Activated naive CD4-positive, alpha-beta T cell treated with Interleukin-2 at 50 U/mL for 16 hours (primary cell): ENCODE results near the gene PROCR.
"Not testable (repeated sequence)": the region's sequence is repeated elsewhere in the genome, so short reads cannot be mapped to it uniquely, and the experiment has no call there.

Source experiments
- DNase-seq: peaks from one replicate; pipeline ENCODE4 v3.0.0-alpha.2; 2020

Gene PROCR

DNA sequence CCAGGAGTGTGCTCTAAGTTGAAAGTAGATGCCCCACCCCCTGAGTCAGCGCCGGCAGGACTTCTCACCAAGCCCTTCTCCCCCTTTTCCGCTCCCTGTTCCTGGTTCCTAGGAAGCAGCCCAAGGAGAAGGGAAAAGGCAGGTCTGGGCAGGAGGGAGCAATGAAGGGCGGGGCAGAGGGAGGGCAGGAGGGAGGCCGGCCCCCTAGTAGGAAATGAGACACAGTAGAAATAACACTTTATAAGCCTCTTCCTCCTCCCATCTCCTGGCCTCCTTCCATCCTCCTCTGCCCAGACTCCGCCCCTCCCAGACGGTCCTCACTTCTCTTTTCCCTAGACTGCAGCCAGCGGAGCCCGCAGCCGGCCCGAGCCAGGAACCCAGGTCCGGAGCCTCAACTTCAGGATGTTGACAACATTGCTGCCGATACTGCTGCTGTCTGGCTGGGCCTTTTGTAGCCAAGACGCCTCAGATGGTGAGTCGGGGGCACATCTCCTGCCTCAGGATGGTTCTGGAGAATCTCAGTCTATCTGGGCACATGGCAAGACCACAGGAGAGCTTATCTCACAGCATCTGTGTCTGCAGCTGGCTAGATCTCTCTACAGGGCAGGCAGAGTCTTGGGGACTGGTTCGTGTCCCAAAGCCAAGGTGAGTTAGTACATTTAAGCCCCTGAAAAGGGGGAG, at the start of gene PROCR:
Gene PROCR, plus strand, starts transcription at position 320 of the 681 bp plus-strand sequence. Its CDS starts 83 bp downstream, at position 403.
- no peak for DNase-seq

DNA sequence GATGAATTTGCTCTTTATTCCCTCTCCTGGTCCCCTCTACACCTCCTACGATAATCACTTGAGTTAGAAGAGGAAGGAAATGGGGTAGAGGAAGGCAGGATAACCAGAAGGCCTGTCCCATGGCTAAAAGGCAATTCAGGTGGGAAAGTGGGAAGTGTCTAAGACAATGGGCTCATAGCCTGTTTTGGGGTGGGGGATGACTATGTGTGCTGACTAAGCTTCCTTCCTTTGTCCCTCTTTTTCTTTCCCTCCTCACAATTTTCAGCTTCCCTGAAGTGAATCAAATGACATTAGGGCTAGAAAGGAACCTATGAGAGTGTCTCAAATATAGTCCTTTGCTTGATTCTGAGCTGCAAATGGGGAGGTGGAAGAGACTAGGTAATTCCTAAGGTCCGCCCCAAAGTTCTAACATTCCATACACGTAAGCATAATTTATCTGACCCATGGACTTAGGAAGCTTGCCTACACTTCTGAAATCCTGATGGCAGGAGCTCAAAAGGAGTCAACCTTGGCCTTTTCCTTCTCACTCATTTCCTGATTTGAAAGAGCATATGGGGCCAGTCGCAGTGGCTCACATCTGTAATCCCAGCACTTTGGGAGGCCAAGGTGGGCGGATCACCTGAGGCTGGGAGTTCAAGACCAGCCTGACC, 49.0 kb upstream of the PROCR start:
- no peak for DNase-seq

DNA sequence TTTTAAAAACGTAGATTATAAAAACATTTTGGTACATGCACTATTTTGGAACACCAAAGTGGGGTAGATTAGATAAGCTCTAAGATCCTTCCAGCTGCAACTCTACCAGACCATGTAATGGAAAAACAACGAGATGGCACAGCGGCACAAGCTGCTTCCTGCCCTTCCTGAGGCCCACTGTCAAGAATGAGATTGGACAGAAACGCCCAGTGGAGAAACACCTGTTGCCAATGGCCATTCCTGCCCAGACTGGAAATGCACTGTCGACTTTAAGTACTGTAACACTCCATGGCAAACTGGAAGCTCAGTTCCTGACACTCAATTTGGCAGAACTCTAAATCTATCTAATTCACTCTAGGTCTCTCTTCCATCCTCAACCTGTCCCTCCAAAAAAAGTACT, 46.1 kb upstream of the PROCR start:
- no peak for DNase-seq

DNA sequence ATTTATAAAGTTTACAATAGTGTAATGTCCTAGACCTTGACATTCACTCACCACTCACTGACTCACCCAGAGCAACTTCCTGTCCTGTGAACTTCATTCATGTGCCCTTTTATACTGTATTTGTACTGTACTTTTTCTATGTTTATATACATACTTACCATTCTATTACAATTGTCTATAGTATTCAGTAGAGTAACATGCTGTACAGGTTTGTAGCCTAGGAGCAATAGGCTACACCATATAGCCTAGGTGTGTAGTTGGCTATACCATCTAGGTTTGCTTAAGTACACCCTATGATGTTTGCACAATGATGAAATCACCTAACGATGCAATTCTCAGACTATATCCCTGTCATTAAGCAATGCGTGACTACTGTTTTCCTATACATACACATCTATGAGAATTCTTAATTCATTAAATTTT, 42.2 kb upstream of the PROCR start:
- no peak for DNase-seq

DNA sequence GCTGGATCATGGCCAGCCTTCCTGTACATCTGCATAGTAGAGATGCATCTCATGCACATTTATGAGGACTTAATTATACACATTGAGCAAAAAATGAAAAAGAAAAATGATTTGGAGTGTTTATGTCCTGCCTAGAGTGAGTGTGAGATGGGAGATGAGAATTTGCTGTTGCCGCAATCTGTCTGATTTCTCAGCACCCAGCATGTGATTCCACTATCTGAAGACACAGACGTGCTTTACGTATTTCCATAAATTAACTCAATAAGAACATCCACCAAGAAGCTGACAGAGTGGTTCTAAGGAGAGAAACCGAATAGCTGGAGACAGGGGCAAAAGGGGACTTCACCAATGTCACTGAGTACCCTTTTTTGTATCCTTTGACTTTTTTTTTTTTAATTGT, 39.9 kb upstream of the PROCR start:
- DNase-seq, result no peak

GRCh38 chr20:35133031-35133430, 38.8 kb upstream of the PROCR start:
- no peak for DNase-seq

DNA sequence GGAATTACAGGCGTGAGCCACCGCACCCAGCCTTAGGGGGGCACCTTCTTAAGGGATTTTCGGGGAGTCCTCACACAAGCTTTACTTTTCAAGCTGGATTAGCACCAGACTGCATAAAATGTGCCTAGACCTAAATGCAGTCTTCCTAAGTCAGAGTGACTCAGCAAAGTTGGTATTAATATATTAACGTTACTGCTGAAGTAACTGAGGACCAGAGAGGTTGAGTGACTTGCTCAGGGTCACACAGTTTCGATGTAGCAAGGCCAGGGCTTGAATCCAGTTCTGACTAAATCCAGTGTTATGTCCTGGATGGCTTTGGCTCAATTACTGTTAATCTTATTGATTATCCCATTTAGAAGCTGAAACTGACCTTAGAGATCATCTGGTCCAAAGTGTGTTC, 38.1 kb upstream of the PROCR start:
- no peak for DNase-seq

GRCh38 chr20:35134472-35134871, 37.4 kb upstream of the PROCR start:
- DNase-seq, result no peak

DNA sequence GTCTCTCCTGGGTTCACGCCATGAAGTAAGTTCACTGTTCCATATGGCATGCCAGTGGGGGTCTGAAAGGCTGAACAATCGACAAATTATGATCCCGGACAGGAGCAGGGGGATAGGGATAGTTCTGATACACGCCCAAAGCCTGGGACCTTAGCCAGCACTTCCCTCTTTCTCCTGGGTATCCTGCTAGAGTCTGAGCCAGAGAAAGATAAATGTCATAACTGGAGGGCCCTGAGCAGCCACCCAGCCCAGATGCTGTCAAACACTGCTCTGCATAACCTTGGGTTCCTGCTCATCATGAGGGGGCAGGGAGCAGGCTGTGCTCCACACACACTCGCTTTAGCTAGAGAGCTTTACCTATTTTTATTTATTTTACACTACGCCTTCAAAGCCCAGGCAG, 37.0 kb upstream of the PROCR start:
- no peak for DNase-seq

GRCh38 chr20:35135867-35136586, 35.8 kb upstream of the PROCR start:
- no peak for DNase-seq

- no peak for DNase-seq
These were observed 27.2 kb upstream of the PROCR start for GRCh38 chr20:35144694-35145093.

DNA sequence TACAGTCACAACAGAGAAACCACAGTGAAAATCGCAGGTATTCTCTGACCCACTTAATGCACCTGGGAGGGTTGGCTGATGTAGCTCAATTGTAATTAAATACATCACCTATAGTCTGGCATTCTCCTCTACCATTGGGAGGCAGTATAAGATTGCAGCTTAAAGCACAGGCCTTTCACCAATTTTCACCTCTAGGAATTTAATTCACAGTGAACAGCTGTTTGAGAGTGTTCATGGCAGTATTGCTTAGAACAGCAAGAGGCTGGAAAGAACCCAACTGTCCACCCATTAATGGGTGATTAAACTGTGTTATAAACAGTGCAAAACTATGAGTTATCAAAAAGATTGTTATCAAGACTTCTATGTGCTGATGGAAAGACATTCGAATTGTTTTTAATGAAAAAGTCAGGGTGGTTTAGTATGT, 26.7 kb upstream of the PROCR start:
- no peak for DNase-seq

DNA sequence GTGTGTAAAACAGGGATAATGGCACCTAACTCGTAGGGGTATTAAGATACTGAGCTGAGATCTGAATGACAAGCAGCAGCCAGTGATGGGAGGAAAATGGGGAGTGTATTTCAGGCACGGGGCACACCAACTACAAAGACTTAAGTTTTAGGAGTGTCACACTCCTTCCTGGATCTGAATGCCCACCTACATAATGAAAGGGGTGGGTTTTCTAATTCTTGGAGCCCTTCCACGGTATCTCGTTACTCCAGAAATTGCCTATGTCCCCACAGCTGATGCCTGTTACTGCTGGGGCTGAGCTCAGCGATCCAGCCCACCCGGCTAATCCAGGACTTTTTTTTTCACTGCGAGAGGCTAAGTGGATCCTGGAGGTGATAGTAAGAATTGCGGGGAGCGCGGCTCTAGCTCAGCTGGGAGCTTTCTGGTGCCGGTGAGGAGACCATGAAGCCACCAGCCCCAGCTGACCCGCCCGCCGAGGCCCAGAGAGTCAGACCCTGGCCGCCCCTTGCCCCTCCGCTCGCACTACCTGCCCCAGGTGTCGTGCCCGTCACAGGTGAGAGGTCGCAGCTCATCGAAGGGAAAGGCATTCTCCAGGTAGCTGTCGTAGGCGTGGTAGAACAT, 25.5 kb upstream of the PROCR start:
- no peak for DNase-seq

GRCh38 chr20:35146920-35147574, 24.8 kb upstream of the PROCR start, which contains the start of gene EDEM2:
EDEM2 (minus strand) TSS chr20:35147336; CDS start chr20:35147258, 78 bp downstream.
- DNase-seq, result peak; percentile 94

DNA sequence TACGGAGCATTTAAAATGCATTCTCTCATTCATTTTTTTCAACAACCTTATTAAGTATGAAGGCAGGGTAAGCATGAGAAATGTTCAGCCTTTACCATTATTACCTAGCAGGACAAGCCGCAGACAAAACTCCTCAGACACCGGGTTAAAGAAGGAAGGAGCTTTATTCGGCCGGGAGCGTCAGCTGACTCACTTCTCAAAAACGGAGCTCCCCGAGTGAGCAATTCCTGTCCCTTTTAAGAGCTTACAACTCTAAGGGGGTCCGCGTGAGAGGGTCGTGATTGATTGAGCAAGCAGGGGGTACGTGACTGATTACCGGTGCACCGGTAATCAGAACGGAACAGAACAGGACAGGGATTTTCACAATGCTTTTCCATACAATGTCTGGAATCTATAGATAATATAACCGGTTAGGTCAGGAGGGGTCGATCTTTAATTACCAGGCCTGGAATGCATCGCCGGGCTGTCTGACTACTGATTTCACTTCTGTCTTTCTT, 24.2 kb upstream of the PROCR start:
- peak; percentile 18 for DNase-seq

- DNase-seq, result no peak
These were observed 20.9 kb upstream of the PROCR start for GRCh38 chr20:35150846-35151579.

DNA sequence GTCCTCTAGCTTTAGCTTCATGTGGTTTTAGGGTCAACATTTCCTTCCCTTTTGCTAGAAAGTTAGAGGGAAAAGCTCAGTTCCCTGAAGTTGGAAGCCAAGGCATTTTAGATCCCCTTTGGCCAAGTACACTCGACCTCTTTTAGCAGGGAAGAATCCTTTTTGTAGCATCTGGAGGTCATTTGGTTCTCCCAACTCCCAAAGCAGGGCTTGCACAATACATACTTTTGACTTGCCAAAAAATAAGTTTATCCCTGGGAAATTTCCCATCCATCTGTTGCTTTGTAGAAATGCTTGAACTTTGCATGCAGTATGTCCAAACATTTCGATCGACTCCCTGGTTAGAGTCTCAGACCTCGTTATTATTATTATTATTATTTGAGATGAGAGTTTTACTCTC, 20.1 kb upstream of the PROCR start:
- no peak for DNase-seq

DNA sequence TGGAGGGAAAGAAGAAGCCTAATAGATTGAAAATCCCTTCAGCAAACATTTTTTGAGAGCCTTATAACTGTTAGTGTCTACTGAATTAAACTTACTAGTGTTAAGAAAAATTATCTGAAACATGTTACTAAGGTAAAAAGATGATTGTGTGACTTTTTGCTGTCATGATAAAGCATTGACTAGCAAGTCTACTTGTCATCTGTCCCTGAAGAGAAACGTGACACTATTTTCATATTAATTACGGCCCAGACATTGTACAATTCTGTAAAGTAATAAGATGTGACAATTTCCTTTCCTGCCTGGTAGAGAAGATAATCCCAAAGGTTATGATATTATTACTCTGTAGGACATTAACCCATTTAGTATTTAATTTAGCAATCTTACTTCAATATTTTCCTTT, 15.9 kb upstream of the PROCR start:
- no peak for DNase-seq

DNA sequence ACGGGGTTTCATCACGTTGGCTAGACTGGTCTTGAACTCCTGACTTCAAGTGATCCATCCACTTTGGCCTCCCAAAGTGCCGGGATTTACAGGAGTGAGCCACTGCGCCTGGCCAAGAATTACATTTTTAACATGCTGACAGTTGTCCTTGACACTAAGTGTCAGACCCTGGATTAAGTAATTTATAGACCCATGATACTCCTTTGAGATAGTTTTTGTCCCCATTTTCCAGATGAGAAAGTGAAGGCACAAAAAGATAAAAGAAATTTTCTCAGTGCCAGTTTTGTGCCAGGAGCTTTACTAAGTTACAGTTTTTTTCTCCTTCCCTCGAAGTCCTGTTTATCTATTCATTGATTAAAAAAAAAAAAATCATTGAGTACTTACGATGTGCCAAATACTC, 14.9 kb upstream of the PROCR start:
- no peak for DNase-seq

- not testable (repeated sequence) for DNase-seq
These were observed 11.5 kb upstream of the PROCR start for GRCh38 chr20:35160341-35160740.

DNA sequence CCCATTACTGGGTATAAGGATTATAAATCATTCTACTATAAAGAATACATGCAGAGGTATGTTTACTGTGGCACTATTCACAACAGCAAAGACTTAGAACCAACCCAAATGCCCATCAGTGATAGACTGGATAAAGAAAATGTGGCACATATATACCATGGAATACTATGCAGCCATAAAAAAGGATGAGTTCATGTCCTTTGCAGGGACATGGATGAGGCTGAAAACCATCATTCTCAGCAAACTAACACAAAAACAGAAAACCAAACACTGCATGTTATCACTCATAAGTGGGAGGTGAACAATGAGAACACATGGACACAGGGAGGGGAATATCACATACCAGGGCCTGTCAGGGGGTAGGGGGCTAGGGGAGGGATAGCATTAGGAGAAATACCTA, 7.3 kb upstream of the PROCR start:
- DNase-seq, result not testable (repeated sequence)
